A204.1 (cell line): ENCODE measurements around the gene PLPP7.
"Not testable (repeated sequence)": the region's sequence is repeated elsewhere in the genome, so short reads cannot be mapped to it uniquely, and the experiment has no call there.

Source experiments
- FAIRE-seq: peaks from 2 replicates; lab custom pipeline; 2012; peaks lifted over from hg19 to GRCh38; lab: Jason Lieb, UNC

The PLPP7 gene

GRCh38 chr9:131266266-131267229, 23.0 kb upstream of the PLPP7 start:
- no peak for FAIRE-seq

DNA sequence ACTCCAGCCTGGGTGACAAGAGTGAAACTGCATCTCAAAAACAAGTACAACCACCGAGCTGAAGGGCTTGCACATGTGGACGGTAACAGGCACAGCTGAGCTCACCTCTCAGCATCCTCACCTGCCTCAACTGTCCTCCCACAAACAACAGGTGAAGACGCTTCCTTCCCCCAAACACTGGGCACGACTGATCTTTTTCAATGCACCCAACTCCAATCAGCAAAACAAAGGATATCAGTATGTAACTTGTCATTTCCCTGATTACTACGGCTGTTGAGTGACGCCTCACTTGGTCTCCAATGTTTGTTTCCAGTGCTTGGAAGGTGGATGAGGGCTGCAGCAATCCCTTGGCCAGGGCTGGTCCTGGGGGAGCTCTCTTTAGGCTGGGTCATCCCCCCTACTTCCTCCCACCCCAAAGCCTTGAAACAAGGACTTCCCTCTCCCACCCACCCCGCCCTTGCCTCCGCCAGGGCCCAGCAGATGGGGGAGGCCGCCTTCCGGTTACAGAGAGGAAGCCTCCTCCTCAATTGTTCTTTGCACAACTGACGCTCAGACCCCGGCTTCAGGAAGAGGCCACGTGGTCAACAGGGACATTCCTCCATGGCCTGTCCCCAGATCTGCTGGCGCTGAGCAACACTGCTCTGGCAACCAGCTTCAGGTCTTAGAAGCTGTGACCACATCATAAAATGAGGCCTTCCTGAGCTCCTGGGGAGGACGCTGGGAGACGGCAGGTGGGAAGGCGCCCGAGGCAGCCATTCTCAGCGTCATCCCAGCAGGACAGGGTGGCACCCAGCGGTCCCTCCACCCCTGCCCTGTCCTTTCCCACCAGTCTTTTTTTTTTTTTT, 19.1 kb upstream of the PLPP7 start:
- no peak for FAIRE-seq

DNA sequence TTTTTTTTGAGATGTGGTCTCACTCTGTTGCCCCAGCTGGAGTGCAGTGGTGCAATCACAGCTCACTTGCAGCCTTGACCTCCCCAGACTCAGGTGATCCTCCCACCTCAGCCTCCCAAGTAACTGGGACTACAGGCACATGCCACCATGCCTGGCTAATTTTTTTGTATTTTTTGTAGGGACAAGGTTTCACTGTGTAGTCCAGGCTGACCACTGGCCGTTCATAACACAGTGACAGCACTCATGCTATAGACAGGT, 18.6 kb upstream of the PLPP7 start:
- not testable (repeated sequence) for FAIRE-seq

GRCh38 chr9:131271506-131271931, 18.0 kb upstream of the PLPP7 start:
- FAIRE-seq: no peak

- no peak for FAIRE-seq
Observed at GRCh38 chr9:131272212-131272611, 17.3 kb upstream of the PLPP7 start.

- FAIRE-seq: no peak
Observed at GRCh38 chr9:131273146-131273855, 16.2 kb upstream of the PLPP7 start.

DNA sequence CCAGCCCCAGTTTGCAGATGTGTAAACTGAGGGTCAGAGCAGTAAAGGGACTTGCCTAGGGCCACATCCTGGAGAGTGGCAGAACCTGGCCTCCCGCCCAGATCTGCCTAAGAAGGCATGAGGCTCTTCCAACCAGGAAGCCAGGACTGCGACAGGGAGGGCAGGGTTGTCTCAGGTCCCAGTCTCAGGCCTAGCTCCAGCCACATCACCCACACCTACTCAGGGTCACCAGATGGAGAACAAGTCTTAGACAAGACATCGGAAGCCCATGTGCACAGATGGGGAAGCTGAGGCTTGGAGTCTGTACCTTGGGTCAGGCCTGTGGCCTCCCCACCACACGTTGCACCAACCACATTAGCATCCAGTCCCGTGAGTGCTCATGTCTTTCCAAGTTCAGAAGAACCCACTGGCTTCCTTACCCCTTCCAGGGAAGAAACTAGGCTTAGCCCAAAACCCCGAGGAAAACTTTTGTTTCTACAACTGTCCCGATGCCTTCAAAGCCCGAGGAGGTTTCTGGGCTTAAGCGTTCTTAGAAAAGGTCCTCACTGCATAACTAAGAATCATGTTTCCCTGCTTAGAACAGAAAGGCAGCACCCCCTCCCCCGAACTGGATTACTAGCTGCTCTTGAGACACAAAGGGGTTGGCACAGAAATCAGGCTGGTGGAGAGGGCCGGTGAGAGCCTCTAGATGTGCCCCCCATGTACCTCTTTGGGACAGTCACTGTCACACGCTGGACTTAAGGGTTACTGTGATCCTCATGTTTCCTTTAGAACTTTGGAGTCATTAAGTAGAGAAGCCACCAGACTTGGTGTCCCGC, 15.5 kb upstream of the PLPP7 start:
- no peak for FAIRE-seq

DNA sequence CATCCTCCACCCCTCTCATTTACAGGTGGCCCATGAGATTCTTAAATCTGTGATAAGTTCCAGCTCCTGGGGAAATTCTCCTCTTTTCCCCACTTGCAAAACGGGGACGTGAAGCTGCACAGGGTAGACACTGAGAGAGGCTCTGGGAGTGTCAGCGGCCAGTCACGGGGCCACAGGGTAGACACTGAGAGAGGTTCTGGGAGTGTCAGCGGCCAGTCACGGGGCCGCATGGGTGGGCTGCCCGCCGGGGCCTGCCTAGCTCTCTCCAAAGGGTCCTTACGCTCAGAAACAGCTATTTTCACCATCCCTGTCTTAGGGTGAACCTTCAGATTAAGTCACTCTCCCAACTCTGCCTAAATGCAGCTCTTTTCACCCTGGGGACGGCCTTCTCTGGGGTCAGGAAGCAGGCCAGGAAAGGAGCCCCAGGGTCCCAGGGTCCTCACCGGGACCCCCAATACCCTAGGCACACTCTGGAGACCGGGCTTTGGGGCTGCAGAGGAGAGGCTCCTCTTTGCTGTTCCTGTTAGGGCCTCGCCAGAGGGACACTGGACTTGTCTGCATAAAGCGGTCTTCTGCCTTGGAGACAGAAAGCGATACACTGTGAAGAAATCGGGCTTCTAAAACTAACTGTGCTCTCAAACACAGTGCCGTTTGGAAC, 14.7 kb upstream of the PLPP7 start:
- FAIRE-seq: no peak

DNA sequence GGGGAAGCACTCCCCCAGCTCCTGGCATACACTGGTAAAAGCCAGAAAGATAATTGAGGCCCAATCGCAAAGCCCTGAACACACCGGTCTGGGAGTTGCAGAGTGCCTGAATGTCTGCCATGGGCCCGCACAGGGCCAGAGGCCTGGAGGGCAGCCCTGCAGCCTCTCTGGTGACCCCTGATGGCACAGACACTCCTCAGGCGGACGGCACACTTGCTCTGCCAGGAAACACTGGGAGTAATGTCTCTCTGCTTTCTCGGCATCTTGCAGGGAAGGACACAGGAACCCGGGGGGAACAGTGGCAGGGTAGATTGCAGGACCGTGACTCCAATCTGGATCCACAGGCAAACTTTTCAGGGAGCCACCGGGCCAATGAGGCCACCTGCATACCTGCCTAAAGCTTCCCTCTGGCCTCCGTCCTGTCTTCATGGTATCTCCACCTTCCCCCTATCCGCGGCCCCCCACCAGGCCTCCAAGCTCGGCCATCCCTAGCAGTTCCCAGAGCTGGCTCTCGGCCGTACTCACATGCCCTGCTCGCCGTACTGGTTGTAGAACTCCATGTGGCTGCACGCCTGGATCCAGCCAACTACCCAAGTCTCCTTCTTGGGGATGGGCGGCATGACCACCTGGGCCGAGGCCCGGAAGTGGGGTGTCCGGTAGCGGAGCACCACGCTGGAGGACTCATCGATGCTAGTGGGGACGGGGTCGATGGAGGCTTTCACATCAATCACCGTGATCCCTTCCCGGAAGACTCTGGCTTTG, 14.0 kb upstream of the PLPP7 start:
- FAIRE-seq: no peak

- FAIRE-seq: no peak
Observed at GRCh38 chr9:131276094-131276888, 13.2 kb upstream of the PLPP7 start, which contains the start of gene FAM78A. Gene FAM78A (minus strand): TSS chr9:131276510. CDS start chr9:131276179, 331 bp downstream.

- FAIRE-seq: no peak
Observed at GRCh38 chr9:131276891-131277286, 12.6 kb upstream of the PLPP7 start.

DNA sequence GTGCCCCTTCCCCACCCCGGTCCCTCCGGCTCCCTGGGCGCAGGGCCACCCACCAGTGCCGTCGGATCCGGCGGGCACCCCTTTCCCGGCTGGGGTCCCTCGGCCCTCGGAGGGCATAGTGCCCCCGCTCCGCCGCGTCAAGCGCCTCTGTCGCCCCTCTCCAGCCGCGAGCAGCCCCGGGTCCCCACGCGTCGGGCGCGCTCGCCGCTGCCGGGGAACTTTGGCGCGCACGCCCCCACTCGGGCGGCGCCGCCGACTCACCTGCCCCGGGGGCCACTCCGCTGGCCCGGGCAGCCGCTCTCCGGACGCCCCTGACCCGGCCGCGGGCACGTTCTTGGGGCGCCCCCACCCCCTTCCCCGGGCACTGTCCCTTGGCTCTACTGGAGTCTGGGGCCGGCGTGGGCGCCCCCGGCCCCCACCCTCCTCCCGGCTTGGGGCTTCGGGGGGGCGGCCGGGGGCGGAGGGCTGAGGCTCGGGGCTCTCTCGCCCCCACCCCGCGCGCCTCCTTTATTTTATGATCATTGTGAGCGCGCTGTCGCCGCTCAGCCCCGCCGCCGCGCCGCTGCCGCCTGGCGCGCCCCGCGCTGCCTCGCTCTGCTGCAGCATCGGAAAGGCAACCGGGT, 12.1 kb upstream of the PLPP7 start:
- FAIRE-seq: no peak

DNA sequence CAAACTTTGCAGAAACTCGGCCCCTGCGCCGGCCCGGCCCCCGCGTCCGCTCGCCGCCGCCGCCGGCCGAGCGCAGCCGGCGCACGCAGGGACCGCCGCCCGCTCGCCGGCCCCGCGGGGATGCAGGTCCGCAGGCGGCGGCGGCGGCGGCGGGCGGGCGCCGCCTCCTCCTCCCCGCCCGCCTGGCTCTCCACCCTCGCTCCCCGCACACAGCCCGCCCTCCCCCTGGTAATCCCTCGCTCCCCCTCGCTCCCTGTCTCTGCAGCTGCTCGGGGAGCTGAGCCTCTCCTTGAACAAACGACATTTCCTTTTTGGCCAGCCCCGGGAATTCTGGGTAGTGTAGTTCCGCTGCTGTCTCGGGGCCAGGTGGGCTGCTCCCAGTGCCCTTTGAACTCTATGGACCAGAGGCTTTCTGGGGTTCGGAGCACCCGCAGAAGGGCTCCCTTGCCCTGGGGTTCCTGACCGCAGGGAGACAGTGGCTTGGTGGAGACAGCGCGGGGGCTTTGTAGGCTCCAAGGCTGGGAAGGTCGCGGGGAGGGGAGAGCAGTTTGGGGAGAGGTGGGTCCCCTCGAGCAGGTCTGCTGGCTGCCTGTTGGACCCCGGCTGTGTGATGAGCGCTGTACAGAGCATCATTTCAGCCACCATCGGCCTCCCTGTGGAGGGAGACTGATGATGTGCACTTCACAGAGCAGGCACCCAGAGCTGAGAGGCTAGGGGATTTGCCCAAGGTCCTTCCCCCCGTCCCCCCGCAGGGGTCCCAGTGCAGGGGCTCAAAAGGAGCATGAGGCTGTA, 11.4 kb upstream of the PLPP7 start:
- no peak for FAIRE-seq

DNA sequence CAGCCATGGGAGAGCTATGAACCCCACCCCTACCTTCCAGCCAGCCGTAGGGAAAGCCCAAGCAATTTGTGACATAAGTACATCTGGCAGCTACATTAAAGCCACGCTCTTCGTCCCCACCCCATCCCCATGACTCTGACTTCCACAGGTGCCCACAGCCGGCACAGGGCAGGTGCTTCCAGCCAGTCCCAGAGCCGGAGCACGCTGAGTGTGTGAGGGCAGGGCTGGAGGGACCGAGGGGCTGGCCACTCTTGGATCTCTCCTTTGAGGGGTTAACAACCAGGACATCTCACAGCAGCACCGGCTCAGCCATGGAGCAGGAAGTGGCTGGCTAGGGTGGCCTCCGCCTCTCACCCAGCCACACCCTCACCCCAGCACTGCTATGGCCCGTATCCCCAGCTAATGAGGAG, 10.8 kb upstream of the PLPP7 start:
- no peak for FAIRE-seq

DNA sequence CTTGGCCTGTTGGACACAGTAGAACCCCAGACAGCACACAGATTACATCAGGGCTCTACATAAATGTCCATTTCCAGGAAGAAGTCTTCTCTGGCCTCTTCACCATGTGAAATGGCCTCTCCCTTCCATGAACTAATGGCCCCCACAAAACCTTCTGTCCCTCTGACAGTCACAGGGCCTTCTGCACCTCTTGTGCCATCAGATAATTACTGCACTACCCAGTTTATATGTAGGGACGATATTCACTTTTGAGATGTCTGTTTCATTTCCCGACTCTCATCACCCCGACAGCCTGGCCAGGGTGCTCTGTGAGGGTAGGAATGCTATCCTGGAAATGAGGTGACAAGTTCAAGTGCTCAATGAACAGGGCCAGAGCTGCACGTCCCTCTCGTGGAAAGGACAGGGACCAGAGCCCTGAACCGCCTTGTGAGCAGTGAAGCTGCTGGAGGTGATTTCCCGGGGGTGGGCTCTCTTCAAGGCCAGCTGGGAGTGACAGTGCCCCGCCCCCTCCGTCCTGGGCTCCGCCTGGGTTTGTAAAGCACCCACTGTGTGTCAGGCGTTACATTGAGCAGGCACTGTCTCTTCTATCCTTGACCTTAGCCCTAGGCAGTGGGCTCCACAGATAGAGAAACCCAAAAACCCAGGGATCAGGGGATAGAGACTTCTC, 10.2 kb upstream of the PLPP7 start:
- FAIRE-seq: no peak

- no peak for FAIRE-seq
Observed at GRCh38 chr9:131279863-131280570, 9.5 kb upstream of the PLPP7 start.

- FAIRE-seq: no peak
Observed at GRCh38 chr9:131280660-131281059, 8.9 kb upstream of the PLPP7 start.
